Mucosa of rectum (tissue), 2 donors: ENCODE measurements around the gene ANGPT4.

Source experiments
- H3K27ac ChIP-seq, 2 donors: one replicate each; pipeline ENCODE4 v1.7.0; 2013; ENCODE audit warnings: inconsistent platforms in 2 of 2, low read depth in 2 of 2, low read length in 2 of 2
- H3K27me3 ChIP-seq, 2 donors: one replicate each; pipeline ENCODE4 v1.7.0; 2013; ENCODE audit warnings: low read length in 2 of 2; ENCODE audit not compliant: control insufficient read depth in 2 of 2, insufficient read depth in 2 of 2
- H3K36me3 ChIP-seq, 2 donors: one replicate each; pipeline ENCODE4 v1.7.0; 2013; ENCODE audit warnings: low read length in 2 of 2; ENCODE audit not compliant: control insufficient read depth in 2 of 2, insufficient read depth in 2 of 2
- H3K4me1 ChIP-seq, 2 donors: one replicate each; pipeline ENCODE4 v1.7.0; 2013; ENCODE audit warnings: low read length in 2 of 2, mild to moderate bottlenecking in 1 of 2; ENCODE audit not compliant: control insufficient read depth in 2 of 2, insufficient read depth in 2 of 2
- H3K4me3 ChIP-seq, 2 donors: one replicate each; pipeline ENCODE4 v1.7.0; 2013; ENCODE audit warnings: low read length in 2 of 2
- H3K9ac ChIP-seq, 2 donors: one replicate each; pipeline ENCODE4 v1.7.0; 2013; ENCODE audit warnings: low read length in 2 of 2, low read depth in 1 of 2, mild to moderate bottlenecking in 1 of 2
- H3K9me3 ChIP-seq, 2 donors: one replicate each; pipeline ENCODE4 v1.7.0; 2013; ENCODE audit warnings: low read length in 2 of 2; ENCODE audit not compliant: control insufficient read depth in 2 of 2
- donor health status: healthy.
- donor health status: Normal muscosa, but diverticular disease.

Gene ANGPT4, protein sequence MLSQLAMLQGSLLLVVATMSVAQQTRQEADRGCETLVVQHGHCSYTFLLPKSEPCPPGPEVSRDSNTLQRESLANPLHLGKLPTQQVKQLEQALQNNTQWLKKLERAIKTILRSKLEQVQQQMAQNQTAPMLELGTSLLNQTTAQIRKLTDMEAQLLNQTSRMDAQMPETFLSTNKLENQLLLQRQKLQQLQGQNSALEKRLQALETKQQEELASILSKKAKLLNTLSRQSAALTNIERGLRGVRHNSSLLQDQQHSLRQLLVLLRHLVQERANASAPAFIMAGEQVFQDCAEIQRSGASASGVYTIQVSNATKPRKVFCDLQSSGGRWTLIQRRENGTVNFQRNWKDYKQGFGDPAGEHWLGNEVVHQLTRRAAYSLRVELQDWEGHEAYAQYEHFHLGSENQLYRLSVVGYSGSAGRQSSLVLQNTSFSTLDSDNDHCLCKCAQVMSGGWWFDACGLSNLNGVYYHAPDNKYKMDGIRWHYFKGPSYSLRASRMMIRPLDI

DNA sequence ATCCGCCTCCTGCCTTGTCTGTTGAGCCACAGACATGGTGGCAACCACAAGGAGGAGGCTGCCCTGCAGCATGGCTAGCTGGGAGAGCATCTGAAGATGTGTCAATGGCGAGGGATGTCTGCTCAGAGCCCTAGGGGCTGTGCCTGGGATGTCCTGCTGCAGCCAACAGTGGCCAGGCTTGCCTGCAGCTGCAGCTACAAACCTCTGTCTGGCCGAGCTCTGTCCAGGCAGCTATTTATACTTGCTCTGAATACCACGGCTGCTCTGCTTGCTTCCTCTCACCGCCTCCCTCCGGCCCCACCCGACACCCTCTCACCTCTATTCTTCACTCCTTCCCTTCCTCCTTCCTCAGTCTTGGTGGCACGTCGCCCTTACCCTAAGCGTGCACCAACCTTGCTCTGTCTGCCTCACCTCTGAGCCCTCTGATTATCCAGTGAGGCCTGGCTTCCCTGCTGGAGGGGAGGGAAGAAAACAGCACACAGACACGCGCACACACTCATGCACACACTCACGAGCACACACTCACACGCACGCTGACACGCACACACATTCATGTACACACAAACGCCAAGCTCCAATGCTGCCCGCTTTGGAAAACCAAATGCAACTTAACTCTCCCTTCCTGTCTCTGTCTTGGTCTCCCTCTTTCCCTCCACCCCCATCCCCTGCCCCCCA, at the start of gene ANGPT4:
Gene ANGPT4 (minus strand): TSS at position 210 of the 675 bp plus-strand sequence. CDS start 120 bp downstream, at position 90.
- H3K4me1 ChIP-seq: no peaks in the 10 kb centered on the region
- no peak within 1 kb of the TSS for H3K9ac ChIP-seq
- no peaks in the 10 kb centered on the region for H3K36me3 ChIP-seq
- no peaks in the 10 kb centered on the region for H3K9me3 ChIP-seq
- no peak within 1 kb of the TSS for H3K4me3 ChIP-seq
- no peak within 1 kb of the TSS for H3K27ac ChIP-seq
- H3K27me3 ChIP-seq: peaks cover 0 to 6% of the 10 kb centered on the region in 2 donors

DNA sequence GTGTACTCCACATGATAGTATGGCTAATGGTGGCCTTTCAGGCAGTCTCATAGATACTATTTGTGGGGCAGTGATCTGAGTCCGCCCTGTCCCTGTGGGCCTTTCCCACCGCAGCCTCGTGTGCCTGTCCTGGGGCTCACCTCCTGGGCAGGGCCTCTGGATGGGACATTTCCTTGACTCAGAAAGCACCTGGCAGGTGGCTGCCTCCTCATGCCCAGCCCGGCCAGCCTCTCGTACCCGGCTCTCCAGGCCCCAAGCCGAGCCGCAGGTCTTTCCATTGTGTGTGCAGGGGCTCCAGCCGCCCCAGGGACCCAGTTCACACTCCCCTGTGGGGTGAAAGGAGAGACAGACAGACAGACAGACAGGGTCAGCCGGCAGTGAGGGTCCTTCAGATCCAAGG, 47.7 kb upstream of the ANGPT4 start:
- H3K4me3 ChIP-seq: no peak overlapping the region
- no peak overlapping the region for H3K9ac ChIP-seq
- no peaks in the 10 kb centered on the region for H3K4me1 ChIP-seq
- H3K27ac ChIP-seq: no peak overlapping the region
- no peaks in the 10 kb centered on the region for H3K9me3 ChIP-seq
- peaks cover 1 to 15% of the 10 kb centered on the region in 2 donors for H3K27me3 ChIP-seq
- H3K36me3 ChIP-seq: no peaks in the 10 kb centered on the region

DNA sequence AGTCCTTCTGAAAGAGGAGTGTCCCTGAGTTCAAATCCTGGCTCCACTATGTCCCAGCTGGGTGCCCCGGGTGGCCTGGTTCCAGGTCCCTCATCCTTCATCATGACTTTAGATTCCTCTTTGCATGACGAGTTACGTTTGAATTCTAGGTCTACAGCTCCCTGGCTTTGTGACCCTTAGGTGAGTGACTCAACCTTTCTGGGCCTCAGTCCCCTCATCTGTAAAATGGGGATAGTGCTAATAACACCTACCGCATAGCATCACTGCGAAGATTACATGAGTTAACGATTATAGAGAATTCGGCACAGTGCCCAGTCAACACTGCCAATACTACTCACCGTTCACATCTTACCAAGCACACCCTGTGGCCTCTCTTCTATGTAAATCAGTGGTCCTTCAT, 46.5 kb upstream of the ANGPT4 start:
- H3K9ac ChIP-seq: no peak overlapping the region
- H3K9me3 ChIP-seq: no peaks in the 10 kb centered on the region
- H3K36me3 ChIP-seq: no peaks in the 10 kb centered on the region
- H3K4me1 ChIP-seq: no peaks in the 10 kb centered on the region
- no peak overlapping the region for H3K27ac ChIP-seq
- no peak overlapping the region for H3K4me3 ChIP-seq
- peaks cover 1 to 15% of the 10 kb centered on the region in 2 donors for H3K27me3 ChIP-seq

GRCh38 chr20:962223-962622, 46.1 kb upstream of the ANGPT4 start:
- Histone ChIP-seq H3K27ac (no peak overlapping the region), H3K4me3 (no peak overlapping the region), H3K27me3 (peaks cover 1 to 15% of the 10 kb centered on the region in 2 donors), H3K9me3 (no peaks in the 10 kb centered on the region), H3K36me3 (no peaks in the 10 kb centered on the region), H3K4me1 (no peaks in the 10 kb centered on the region), H3K9ac (no peak overlapping the region)

DNA sequence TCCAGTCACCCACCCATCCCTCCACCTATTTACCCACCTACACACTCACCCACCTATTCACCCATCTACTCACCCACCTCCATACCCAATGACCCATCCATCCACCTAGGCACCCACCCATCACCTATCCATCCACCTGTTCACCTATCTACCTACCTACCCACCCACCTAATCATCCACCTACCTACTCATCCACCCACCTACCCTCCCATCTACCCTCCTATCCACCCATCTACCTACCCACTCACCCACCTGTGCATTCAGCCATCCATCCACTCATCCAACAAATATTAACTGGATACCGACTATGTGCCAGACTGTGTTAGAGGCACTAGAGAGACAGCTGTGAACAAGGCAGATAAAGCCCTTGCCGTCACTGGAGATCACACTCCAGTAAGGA, 45.6 kb upstream of the ANGPT4 start:
- H3K4me3 ChIP-seq: no peak overlapping the region
- no peaks in the 10 kb centered on the region for H3K4me1 ChIP-seq
- H3K9ac ChIP-seq: no peak overlapping the region
- H3K27ac ChIP-seq: no peak overlapping the region
- no peaks in the 10 kb centered on the region for H3K9me3 ChIP-seq
- H3K36me3 ChIP-seq: no peaks in the 10 kb centered on the region
- H3K27me3 ChIP-seq: peaks cover 1 to 15% of the 10 kb centered on the region in 2 donors

DNA sequence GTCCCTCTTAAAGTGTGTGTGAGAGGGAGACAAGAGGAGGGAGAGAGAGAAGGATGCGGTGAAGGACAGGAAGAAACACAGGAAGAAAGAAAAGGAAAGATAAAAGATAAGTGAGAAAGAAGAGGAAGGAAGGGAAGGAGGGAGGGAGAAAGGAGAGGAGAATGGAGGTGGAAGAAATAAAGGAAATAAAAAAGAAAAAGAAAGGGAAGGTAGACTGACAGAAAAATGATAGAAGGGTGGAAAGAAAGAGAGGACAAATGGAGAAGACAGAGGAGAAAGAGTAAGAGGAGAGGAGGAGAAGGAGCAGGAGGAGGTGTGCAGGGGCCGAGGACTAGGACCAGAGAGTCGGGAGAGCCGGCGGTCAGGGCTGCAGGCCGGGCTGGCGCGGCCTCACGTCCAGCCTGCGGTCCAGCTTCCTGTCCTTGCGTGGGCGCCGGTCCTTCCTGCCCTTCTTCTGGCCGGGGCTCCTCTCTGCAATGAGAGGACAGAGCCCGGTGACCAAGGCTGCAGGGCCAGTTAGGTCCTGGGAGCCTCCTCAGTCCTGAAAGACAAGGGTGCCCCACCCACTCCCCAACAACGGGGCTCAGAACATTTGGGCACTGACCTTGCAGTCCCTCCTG, 44.0 kb upstream of the ANGPT4 start:
- no peak overlapping the region for H3K27ac ChIP-seq
- no peaks in the 10 kb centered on the region for H3K4me1 ChIP-seq
- peaks cover 8 to 11% of the 10 kb centered on the region in 2 donors for H3K27me3 ChIP-seq
- H3K4me3 ChIP-seq: no peak overlapping the region
- no peak overlapping the region for H3K9ac ChIP-seq
- H3K9me3 ChIP-seq: no peaks in the 10 kb centered on the region
- H3K36me3 ChIP-seq: no peaks in the 10 kb centered on the region

DNA sequence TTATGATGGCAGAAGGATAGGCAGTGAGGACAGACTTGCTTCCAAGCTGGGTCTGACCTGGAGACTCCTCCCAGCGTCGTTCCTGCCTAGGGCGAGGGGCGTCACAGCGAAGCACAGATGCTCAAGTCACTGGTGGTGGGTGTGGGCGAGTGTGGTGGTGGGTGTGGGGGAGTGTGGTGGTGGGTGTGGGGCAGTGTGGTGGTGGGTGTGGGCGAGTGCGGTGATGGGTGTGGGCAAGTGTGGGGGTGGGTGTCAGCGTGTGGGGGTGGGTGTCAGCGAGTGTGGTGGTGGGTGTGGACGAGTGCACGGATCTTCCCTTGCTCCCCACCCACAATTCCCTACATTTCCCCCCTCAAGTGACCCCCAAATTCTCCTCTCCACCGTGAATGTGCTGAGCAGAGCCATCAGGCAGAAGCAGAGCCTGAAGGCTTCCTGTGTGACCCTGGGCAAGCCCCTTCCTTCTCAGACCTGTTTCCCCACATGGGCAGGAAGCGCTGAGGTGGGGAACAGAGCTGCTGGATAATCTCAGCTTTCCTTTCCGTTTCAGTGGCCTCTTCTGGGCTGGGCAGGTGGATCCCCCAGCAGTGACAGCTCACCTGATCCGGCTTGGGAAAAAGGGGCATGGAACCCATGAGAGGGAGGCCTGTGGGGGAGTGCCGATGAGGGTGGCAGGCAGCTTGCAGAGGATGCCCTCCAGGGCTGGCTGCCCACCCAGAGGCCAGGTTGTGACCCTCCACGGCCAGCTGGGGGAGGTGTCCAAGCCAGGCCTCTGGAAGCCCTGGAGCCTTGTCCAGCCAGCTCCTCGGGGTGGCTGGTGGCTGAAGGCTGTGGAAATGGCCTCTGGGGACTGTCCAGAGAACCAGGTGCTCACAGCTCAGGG, 43.0 kb upstream of the ANGPT4 start:
- no peaks in the 10 kb centered on the region for H3K36me3 ChIP-seq
- H3K27ac ChIP-seq: no peak overlapping the region
- peaks cover 7 to 15% of the 10 kb centered on the region in 2 donors for H3K27me3 ChIP-seq
- H3K9me3 ChIP-seq: no peaks in the 10 kb centered on the region
- no peaks in the 10 kb centered on the region for H3K4me1 ChIP-seq
- H3K4me3 ChIP-seq: no peak overlapping the region
- no peak overlapping the region for H3K9ac ChIP-seq

GRCh38 chr20:957544-957943, 41.4 kb upstream of the ANGPT4 start:
- no peak overlapping the region for H3K27ac ChIP-seq
- H3K4me1 ChIP-seq: no peaks in the 10 kb centered on the region
- no peak overlapping the region for H3K9ac ChIP-seq
- H3K4me3 ChIP-seq: no peak overlapping the region
- no peaks in the 10 kb centered on the region for H3K36me3 ChIP-seq
- H3K9me3 ChIP-seq: no peaks in the 10 kb centered on the region
- peaks cover 7 to 20% of the 10 kb centered on the region in 2 donors for H3K27me3 ChIP-seq

- Histone ChIP-seq H3K27me3 (peaks cover 7 to 20% of the 10 kb centered on the region in 2 donors), H3K27ac (no peak overlapping the region), H3K9ac (no peak overlapping the region), H3K4me3 (no peak overlapping the region), H3K4me1 (no peaks in the 10 kb centered on the region), H3K36me3 (no peaks in the 10 kb centered on the region), H3K9me3 (no peaks in the 10 kb centered on the region)
These were observed 40.3 kb upstream of the ANGPT4 start for GRCh38 chr20:956330-956951.
